OCI-LY7 (cell line): ENCODE data around the gene FBXL14.

Experiments used
- EZH2phosphoT487 ChIP-seq: fragments of 200-600 bp; sonication (generic); IDR thresholded peaks from 2 replicates; pipeline ENCODE4 v1.6.1; 2018; ENCODE audit warnings: low read depth, borderline replicate concordance, mild to moderate bottlenecking, mixed run types, antibody characterized with exemption, low read length, moderate library complexity, mixed read lengths
- TF ChIP-seq, protein P1 (sequence below): fragments of 200-600 bp; sonication (generic); conservative IDR thresholded peaks from 2 replicates; pipeline ENCODE4 v1.5.1; 2014; ENCODE audit warnings: mild to moderate bottlenecking, antibody characterized with exemption, low read length, moderate library complexity, mixed read lengths

DNA sequence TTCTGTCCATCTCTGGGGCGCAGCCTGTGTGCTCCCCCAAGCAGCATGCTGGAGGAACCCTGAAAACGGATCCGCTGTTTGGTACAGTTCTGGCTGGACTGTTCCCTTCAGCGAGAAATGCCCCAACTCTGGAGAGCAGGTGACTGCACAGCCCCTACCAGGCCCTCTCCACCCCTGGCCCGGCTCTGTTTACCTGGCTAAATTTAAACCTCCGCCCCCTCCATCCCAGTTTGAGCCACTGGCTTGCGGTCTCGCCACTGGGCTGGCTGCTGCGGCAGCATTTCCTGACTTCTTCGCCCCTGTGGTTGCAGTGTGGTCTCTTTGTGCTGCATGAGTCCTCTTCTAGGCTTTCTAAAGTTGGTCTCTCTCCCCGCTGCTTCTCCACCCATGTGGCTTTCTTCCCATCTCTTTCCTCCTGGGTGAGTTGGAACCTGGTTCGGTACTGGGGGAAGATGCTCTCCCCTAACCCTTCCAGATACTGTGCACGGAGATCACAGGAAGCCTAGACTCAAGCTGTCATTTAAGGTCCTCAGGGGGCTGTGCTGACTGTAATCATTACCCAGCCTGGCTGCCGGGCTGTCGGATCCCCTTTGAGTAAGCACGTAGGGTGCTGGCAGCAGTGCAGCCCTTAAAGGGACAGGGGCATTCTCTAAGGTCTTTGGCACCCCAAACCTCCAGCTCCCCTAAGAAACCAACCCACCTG is 60.6 kb downstream of the FBXL14 start:
- TF ChIP-seq, protein P1, sequence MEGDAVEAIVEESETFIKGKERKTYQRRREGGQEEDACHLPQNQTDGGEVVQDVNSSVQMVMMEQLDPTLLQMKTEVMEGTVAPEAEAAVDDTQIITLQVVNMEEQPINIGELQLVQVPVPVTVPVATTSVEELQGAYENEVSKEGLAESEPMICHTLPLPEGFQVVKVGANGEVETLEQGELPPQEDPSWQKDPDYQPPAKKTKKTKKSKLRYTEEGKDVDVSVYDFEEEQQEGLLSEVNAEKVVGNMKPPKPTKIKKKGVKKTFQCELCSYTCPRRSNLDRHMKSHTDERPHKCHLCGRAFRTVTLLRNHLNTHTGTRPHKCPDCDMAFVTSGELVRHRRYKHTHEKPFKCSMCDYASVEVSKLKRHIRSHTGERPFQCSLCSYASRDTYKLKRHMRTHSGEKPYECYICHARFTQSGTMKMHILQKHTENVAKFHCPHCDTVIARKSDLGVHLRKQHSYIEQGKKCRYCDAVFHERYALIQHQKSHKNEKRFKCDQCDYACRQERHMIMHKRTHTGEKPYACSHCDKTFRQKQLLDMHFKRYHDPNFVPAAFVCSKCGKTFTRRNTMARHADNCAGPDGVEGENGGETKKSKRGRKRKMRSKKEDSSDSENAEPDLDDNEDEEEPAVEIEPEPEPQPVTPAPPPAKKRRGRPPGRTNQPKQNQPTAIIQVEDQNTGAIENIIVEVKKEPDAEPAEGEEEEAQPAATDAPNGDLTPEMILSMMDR, result 0 out of 2 replicates have a peak, but pooled peaks have one; percentile 31
- TF ChIP-seq EZH2phosphoT487, result no peak
